Nephron progenitor cell (in vitro differentiated cells): ENCODE data around the gene RILPL1.
A peak's percentile ranks its signal among the peaks of the same experiment; 100 is the strongest.

Source experiments
- DNase-seq: peaks from one replicate; pipeline ENCODE4 v3.0.0; 2021
- H3K27ac Mint-ChIP-seq: 2 replicates; pipeline ENCODE4 v1.8.0; 2021; ENCODE audit warnings: mild to moderate bottlenecking, moderate library complexity, mixed read lengths
- H3K27me3 Mint-ChIP-seq: 2 replicates; pipeline ENCODE4 v1.8.0; 2021; ENCODE audit warnings: mild to moderate bottlenecking, low read depth, mixed read lengths; ENCODE audit not compliant: poor library complexity
- H3K36me3 Mint-ChIP-seq: 2 replicates; pipeline ENCODE4 v1.8.0; 2021; ENCODE audit warnings: low read depth, mixed read lengths
- H3K4me1 Mint-ChIP-seq: 2 replicates; pipeline ENCODE4 v1.8.0; 2021; ENCODE audit warnings: mixed read lengths
- H3K4me3 Mint-ChIP-seq: 2 replicates; pipeline ENCODE4 v1.8.0; 2021; ENCODE audit warnings: mild to moderate bottlenecking, moderate library complexity, mixed read lengths
- H3K9me3 Mint-ChIP-seq: 2 replicates; pipeline ENCODE4 v1.8.0; 2021; ENCODE audit warnings: mild to moderate bottlenecking, moderate library complexity, mixed read lengths
- TF ChIP-seq, protein P1 (sequence below): fragments of 200-600 bp; sonication (generic); IDR thresholded peaks from 2 replicates; pipeline ENCODE4 v1.5.0; 2021; ENCODE audit warnings: antibody characterized with exemption

RILPL1 gene

DNA sequence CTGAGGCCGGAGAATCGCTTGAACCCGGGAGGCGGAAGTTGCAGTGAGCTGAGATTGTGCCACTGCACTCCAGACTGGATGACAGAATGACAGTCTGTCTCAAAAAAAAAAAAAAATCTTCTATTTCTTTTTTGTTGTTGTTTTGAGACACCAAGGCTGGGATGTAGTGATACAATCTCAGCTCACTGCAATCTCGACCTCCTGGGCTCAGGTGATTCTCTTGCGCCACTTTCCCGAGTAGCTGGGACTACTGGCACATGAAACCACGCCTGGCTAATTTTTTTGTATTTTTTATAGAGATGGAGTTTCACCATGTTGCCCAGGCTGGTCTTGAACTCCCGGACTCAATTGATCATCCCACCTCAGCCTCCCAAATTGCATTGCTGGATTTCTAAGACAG, 82.9 kb downstream of the RILPL1 start:
- no peaks in the 10 kb centered on the region for H3K9me3 Mint-ChIP-seq
- no peaks in the 10 kb centered on the region for H3K36me3 Mint-ChIP-seq
- no peak overlapping the region for H3K27ac Mint-ChIP-seq
- no peaks in the 10 kb centered on the region for H3K27me3 Mint-ChIP-seq
- peaks cover 8% of the 10 kb centered on the region for H3K4me1 Mint-ChIP-seq
- no peak for DNase-seq
- TF ChIP-seq, protein P1, sequence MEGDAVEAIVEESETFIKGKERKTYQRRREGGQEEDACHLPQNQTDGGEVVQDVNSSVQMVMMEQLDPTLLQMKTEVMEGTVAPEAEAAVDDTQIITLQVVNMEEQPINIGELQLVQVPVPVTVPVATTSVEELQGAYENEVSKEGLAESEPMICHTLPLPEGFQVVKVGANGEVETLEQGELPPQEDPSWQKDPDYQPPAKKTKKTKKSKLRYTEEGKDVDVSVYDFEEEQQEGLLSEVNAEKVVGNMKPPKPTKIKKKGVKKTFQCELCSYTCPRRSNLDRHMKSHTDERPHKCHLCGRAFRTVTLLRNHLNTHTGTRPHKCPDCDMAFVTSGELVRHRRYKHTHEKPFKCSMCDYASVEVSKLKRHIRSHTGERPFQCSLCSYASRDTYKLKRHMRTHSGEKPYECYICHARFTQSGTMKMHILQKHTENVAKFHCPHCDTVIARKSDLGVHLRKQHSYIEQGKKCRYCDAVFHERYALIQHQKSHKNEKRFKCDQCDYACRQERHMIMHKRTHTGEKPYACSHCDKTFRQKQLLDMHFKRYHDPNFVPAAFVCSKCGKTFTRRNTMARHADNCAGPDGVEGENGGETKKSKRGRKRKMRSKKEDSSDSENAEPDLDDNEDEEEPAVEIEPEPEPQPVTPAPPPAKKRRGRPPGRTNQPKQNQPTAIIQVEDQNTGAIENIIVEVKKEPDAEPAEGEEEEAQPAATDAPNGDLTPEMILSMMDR = no peak
- no peak overlapping the region for H3K4me3 Mint-ChIP-seq

DNA sequence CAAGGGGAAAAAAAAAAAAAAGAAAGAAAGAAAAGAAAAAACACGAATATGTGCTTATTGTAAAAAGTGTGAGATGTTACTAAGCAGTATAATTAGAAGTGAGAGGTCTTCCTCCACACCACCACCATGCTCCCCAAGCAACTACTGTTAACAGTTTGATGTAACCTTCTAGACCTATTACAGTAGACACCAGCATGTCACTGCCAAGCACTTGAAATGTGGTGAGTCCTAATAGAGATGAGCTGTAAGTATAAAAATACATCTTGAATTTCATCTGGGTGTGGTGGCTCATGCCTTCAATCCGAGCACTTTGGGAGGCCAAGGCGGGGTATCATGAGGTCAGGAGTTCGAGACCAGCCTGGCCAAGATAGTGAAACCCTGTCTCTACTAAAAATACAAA, 83.7 kb downstream of the RILPL1 start:
- DNase-seq = no peak
- Mint-ChIP-seq H3K9me3 (no peaks in the 10 kb centered on the region), H3K27ac (no peak overlapping the region), H3K27me3 (no peaks in the 10 kb centered on the region), H3K4me3 (no peak overlapping the region), H3K4me1 (peaks cover 12% of the 10 kb centered on the region), H3K36me3 (no peaks in the 10 kb centered on the region)
- TF ChIP-seq, protein P1 = no peak

GRCh38 chr12:123449249-123449733, 84.2 kb downstream of the RILPL1 start:
- no peaks in the 10 kb centered on the region for H3K36me3 Mint-ChIP-seq
- no peak overlapping the region for H3K4me3 Mint-ChIP-seq
- TF ChIP-seq, protein P1 = no peak
- H3K27ac Mint-ChIP-seq = no peak overlapping the region
- H3K27me3 Mint-ChIP-seq = no peaks in the 10 kb centered on the region
- H3K9me3 Mint-ChIP-seq = no peaks in the 10 kb centered on the region
- no peak for DNase-seq
- peaks cover 12% of the 10 kb centered on the region for H3K4me1 Mint-ChIP-seq

GRCh38 chr12:123446333-123446713, 87.2 kb downstream of the RILPL1 start:
- Mint-ChIP-seq H3K4me1 (peaks cover 12% of the 10 kb centered on the region), H3K36me3 (no peaks in the 10 kb centered on the region), H3K9me3 (peaks cover 4% of the 10 kb centered on the region), H3K27ac (peak overlapping the region; percentile 60), H3K27me3 (no peaks in the 10 kb centered on the region), H3K4me3 (no peak overlapping the region)
- no peak for DNase-seq
- TF ChIP-seq, protein P1 = no peak

GRCh38 chr12:123445388-123446332, 87.9 kb downstream of the RILPL1 start:
- DNase-seq = no peak
- peak overlapping the region; percentile 60 for H3K27ac Mint-ChIP-seq
- peaks cover 2% of the 10 kb centered on the region for H3K27me3 Mint-ChIP-seq
- TF ChIP-seq, protein P1 = no peak
- H3K36me3 Mint-ChIP-seq = no peaks in the 10 kb centered on the region
- H3K4me3 Mint-ChIP-seq = no peak overlapping the region
- H3K4me1 Mint-ChIP-seq = peaks cover 12% of the 10 kb centered on the region
- H3K9me3 Mint-ChIP-seq = peaks cover 4% of the 10 kb centered on the region
